ENCODE results near the gene PPP6R3.
A peak's percentile ranks its signal among the peaks of the same experiment; 100 is the strongest.
"Not testable (repeated sequence)": the region's sequence is repeated elsewhere in the genome, so short reads cannot be mapped to it uniquely, and the experiment has no call there.

Gene PPP6R3

GRCh38 chr11:68436985-68437926, 23.3 kb upstream of the PPP6R3 start:
- DNase-seq = no peak

DNA sequence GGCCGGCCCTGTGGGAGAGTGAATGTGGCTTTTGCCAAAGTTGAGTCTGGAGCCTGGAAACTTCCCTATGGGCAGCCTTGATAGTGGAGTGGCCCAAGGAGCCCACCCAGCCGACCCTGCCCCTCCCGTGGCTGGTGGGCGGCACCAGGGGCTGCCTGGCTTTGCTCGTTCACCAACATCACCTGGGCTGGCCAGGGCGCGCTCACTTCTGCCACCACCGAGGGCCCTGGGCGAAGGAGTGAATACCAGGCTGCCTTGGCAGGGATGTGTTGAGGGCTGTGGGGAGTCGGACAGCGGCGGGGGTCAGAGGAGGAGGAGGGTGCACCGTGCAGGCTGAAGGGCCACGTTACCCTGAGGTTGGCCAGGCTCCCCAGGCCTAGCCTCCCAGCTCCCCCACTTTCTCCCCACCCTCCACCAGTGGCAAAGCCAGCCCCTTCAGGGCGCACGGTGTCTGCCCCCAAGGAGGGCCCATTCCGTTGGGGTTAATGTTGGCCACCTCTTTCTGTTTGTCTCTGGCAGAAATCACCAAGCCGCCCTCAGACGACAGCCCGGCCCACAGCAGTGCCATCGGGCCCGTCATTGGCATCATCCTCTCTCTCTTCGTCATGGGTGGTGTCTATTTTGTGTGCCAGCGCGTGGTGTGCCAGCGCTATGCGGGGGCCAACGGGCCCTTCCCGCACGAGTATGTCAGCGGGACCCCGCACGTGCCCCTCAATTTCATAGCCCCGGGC, 22.5 kb upstream of the PPP6R3 start:
- no peak for DNase-seq

GRCh38 chr11:68438658-68439259, 21.8 kb upstream of the PPP6R3 start:
- DNase-seq = no peak

GRCh38 chr11:68439355-68440065, 21.0 kb upstream of the PPP6R3 start:
- no peak for DNase-seq

DNA sequence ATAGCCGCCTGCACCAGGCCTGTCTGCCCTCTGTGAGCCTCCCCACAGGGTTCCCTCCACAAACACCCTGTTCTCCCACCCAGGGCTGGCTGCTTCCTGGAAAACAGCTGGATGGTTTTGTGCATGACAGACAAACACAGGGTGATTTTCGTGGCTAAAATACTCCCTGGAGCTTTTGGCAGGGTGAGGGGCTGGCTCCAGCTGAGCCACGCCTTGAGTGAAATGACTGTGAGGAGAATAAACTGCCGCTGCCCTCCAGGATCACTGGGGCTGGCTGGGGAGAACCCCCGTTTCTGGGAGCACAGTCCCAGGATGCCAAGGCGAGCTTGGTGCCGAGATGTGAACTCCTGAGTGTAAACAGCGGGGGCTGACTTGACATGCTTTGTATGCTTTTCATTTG, 20.3 kb upstream of the PPP6R3 start:
- DNase-seq = no peak

DNA sequence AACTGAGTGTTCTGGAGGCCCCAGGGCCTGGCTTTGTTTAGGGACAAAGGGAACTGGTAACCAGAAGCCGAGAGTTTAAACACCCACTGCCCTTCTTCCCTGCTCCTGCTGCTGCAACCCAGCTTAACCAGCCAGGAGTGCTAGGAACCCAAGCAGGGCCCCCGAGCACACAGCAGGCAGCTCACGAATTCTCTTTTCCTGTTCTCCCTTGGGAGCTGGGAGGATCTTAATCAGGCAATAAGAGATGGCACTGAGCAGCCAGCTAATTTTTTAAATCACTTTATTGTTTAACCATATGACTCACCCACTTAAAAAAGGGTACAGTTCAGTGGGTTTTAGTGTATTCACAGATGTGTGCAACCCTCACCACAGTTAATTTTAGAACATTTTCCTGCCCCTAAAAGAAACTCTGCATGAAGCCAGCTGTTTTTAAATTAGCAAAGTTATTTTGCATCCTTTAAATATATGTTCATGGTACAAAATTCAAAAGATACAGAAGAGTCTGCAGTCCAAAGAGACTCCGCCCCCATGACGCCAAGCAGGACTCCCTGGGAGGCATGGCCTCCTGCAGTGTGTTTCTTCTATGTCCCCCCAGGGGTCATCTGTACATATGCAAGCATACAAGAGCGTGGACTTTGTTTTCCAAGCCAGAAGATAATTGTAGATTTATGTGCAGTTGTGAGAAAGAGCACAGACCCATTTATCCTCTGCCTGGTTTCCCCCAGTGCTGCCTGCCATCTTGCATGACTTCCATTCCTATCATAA, 18.9 kb upstream of the PPP6R3 start:
- no peak for DNase-seq

DNA sequence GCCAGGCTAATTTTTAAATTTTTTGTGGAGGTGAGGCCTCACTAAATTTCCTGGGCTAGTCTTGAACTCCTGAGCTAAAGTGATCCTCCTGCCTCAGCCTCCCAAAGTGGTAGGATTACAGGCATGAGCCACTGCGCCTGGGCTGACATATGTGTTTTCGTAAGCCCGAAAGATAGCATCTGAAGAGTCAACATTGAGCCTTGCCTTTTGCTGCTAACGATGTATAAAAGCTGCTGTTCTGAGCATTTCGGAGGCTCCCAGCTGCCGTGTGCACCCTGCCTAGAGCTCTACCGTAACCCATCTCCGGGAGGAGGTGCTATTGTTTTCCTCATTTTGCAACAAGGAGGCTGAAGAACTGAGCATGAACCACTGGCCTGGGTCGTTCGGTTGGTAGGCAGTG, 18.1 kb upstream of the PPP6R3 start:
- no peak for DNase-seq

DNA sequence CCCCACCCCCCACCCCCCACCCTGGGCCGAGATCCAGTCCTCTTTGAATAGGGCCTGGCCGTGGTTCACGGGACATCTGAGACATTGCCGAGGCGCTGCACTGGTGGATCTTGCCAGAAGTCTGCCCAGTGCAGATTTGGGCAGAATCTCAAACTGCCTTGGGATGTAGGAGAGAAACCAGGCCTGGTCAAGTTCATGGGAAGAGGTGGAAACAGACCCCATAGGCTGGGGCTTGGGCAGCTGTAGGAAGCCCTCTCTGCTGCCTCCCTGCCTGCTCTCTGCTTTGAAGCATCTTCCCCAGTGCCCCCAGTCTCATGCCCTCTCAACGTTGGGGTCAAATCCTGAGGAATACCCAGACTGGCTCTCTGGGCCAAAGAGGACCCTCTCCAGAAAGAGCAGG, 16.0 kb upstream of the PPP6R3 start:
- no peak for DNase-seq

GRCh38 chr11:68445531-68446035, 15.0 kb upstream of the PPP6R3 start:
- no peak for DNase-seq

- DNase-seq = no peak
These were observed 14.4 kb upstream of the PPP6R3 start for GRCh38 chr11:68446046-68446725.

GRCh38 chr11:68447015-68447801, 13.3 kb upstream of the PPP6R3 start:
- peak; percentile 40 for DNase-seq

- DNase-seq = not testable (repeated sequence)
These were observed 12.6 kb upstream of the PPP6R3 start for GRCh38 chr11:68447914-68448313.

DNA sequence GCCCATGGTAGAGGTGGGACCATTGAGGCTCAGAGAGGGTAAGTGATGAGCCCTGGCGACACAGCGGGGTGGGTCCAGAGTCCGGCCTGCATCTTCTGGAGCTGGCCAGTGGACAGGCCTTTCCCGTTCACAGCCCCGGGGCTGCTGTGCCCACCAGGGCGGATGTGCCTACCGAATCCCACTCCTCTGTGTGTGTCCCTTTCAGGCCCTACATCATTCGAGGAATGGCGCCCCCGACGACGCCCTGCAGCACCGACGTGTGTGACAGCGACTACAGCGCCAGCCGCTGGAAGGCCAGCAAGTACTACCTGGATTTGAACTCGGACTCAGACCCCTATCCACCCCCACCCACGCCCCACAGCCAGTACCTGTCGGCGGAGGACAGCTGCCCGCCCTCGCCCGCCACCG, 11.9 kb upstream of the PPP6R3 start:
- DNase-seq = no peak

GRCh38 chr11:68449951-68450350, 10.6 kb upstream of the PPP6R3 start:
- no peak for DNase-seq

DNA sequence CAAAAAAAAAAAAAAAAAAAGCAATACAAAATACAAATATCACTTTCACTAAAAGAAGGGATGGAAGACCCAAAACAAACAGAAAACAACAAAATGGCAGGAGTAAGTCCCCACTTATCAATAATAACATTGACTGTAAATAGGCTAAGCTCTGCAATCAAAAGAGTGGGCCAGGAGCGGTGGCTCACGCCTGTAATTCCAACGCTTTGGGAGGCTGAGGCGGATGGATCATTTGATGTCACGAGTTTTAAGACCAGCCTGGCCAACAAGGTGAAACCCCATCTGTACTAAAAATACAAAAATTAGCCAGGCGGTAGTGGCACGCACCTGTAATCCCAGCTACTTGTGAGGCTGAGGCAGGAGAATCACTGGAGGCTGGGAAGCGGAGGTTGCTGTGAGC, 9.8 kb upstream of the PPP6R3 start:
- no peak for DNase-seq

- no peak for DNase-seq
These were observed 5.8 kb upstream of the PPP6R3 start for GRCh38 chr11:68454767-68455166.

GRCh38 chr11:68455485-68455884, 5.1 kb upstream of the PPP6R3 start:
- no peak for DNase-seq

GRCh38 chr11:68457216-68457897, 3.2 kb upstream of the PPP6R3 start:
- no peak for DNase-seq

DNA sequence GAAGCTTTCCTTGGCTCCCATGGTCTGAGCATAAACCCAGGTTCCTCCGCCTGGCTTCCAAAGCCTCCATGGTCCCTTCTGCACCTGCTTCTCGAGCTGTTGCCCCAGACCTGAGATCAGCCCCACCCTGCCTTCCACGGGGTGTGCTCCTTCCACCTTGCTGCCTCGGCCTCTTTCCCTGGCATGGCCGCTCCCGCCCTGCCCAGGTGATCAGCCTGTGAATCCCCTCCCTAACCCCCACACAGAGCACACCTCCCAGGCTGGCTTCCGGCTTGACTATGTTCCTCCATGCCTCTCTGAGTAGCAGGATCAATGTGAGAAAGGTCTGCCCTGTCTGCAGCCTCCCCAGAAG, 2.7 kb upstream of the PPP6R3 start:
- no peak for DNase-seq

DNA sequence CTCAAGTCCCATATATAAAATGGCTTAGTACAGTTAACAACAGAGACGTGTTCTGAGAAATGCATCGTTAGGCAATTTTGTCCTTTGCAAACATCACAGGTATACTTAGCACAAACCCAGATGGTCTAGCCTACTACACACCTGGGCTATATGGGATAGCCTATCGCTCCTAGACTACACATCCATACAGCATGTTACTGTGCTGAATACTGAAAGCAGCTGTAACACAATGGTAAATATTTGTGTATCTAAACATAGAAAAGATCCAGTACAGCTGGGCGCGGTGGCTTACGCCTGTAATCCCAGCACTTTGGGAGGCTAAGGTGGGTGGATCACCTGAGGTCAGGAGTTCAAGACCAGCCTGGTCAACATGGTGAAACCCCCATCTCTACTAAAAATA, 2.2 kb upstream of the PPP6R3 start:
- not testable (repeated sequence) for DNase-seq

Measured in NCI-H1105 (cell line).